ENCODE measurements around the gene INPP4A.

- TF ChIP-seq ZIC2 (tag by site-specific recombination; IDR thresholded peaks at IDR 0.05) (no peak), CTCF (tag by site-specific recombination; IDR thresholded peaks at IDR 0.05) (no peak), KLF7 (tag by site-specific recombination; IDR thresholded peaks at IDR 0.05; ENCODE audit: borderline replicate concordance) (no peak), ZNF121 (tag by site-specific recombination; IDR thresholded peaks at IDR 0.05) (no peak), RBAK (tag by site-specific recombination; IDR thresholded peaks at IDR 0.05) (no peak), REPIN1 (tag by site-specific recombination; IDR thresholded peaks at IDR 0.05; ENCODE audit: low read depth) (no peak), ZNF274 (IDR thresholded peaks at IDR 0.05; ENCODE audit: low read length) (no peak), ZNF274 (tag by site-specific recombination; IDR thresholded peaks at IDR 0.05; ENCODE audit: borderline replicate concordance) (no peak), ZNF174 (tag by site-specific recombination; IDR thresholded peaks at IDR 0.05) (no peak), MYNN (tag by site-specific recombination; IDR thresholded peaks at IDR 0.05; ENCODE audit: borderline replicate concordance) (no peak), ZNF776 (tag by site-specific recombination; IDR thresholded peaks at IDR 0.05; ENCODE audit: borderline replicate concordance) (no peak), REST (tag by site-specific recombination; IDR thresholded peaks at IDR 0.05) (no peak)
- TF ChIP-seq, protein P1, sequence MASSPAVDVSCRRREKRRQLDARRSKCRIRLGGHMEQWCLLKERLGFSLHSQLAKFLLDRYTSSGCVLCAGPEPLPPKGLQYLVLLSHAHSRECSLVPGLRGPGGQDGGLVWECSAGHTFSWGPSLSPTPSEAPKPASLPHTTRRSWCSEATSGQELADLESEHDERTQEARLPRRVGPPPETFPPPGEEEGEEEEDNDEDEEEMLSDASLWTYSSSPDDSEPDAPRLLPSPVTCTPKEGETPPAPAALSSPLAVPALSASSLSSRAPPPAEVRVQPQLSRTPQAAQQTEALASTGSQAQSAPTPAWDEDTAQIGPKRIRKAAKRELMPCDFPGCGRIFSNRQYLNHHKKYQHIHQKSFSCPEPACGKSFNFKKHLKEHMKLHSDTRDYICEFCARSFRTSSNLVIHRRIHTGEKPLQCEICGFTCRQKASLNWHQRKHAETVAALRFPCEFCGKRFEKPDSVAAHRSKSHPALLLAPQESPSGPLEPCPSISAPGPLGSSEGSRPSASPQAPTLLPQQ (tag by site-specific recombination; IDR thresholded peaks at IDR 0.05), result no peak
Measured at GRCh38 chr2:98537390-98538126, 92.9 kb downstream of the INPP4A start.

Measured in HEK293 (cell line).